ENCODE data around the gene GALT.

GALT gene

GRCh38 chr9:34620061-34620994, 26.1 kb upstream of the GALT start, which contains the start of gene DCTN3:
Gene DCTN3, minus strand, starts transcription at chr9:34620495. Its CDS starts 31 bp downstream, at chr9:34620464.
- Histone ChIP-seq H3K27ac (ENCODE audit: low read depth, low read length) (no peak within 1 kb of the TSS), H3K4me1 (ENCODE audit: control insufficient read depth, low read length) (peaks cover 14% of the 10 kb centered on the region), H3K36me3 (ENCODE audit: control insufficient read depth, low read length) (peaks cover 13% of the 10 kb centered on the region; the same call in 1 of the 2 replicates), H3K27me3 (ENCODE audit: control insufficient read depth, low read length) (peaks cover 21% of the 10 kb centered on the region), H3K9me2 (replicated peaks; ENCODE audit: control insufficient read depth, low read length) (no peaks in the 10 kb centered on the region), H3K9me3 (ENCODE audit: control insufficient read depth, insufficient read depth, low read length) (no peaks in the 10 kb centered on the region; the same call in 1 of the 2 replicates), H3F3A (ENCODE audit: control insufficient read depth, insufficient read depth) (no peaks in the 10 kb centered on the region), H3K79me2 (ENCODE audit: control insufficient read depth, low read length) (peaks cover 8% of the 10 kb centered on the region), H3K4me3 (ENCODE audit: low read length) (peak within 1 kb of the TSS; percentile 85), H3K4me2 (ENCODE audit: low read length) (peak within 1 kb of the TSS; percentile 81), H4K20me1 (ENCODE audit: control insufficient read depth, insufficient read depth, low read depth, low read length) (no peaks in the 10 kb centered on the region)
- TF ChIP-seq CTCF (IDR thresholded peaks at IDR 0.05; ENCODE audit: low read depth, low read length, poor library complexity, severe bottlenecking) (no peak), EZH2phosphoT487 (IDR thresholded peaks at IDR 0.05; ENCODE audit: borderline replicate concordance, low read length) (no peak)

- TF ChIP-seq CTCF (IDR thresholded peaks at IDR 0.05; ENCODE audit: low read depth, low read length, poor library complexity, severe bottlenecking) (no peak), EZH2phosphoT487 (IDR thresholded peaks at IDR 0.05; ENCODE audit: borderline replicate concordance, low read length) (no peak)
- no peaks in the 10 kb centered on the region for H3K36me3 ChIP-seq (ENCODE audit: control insufficient read depth, low read length)
- H3K79me2 ChIP-seq (ENCODE audit: control insufficient read depth, low read length), result peaks cover 8% of the 10 kb centered on the region
- H3K4me3 ChIP-seq (ENCODE audit: low read length), result no peak overlapping the region
- H3K27ac ChIP-seq (ENCODE audit: low read depth, low read length), result no peak overlapping the region
- no peak overlapping the region for H3K4me2 ChIP-seq (ENCODE audit: low read length)
- H3K9me2 ChIP-seq (replicated peaks; ENCODE audit: control insufficient read depth, low read length), result no peaks in the 10 kb centered on the region
- H3K9me3 ChIP-seq (ENCODE audit: control insufficient read depth, insufficient read depth, low read length), result no peaks in the 10 kb centered on the region; the same call in 1 of the 2 replicates
- H3K27me3 ChIP-seq (ENCODE audit: control insufficient read depth, low read length), result peaks cover 48% of the 10 kb centered on the region
- no peaks in the 10 kb centered on the region for H3F3A ChIP-seq (ENCODE audit: control insufficient read depth, insufficient read depth)
- H4K20me1 ChIP-seq (ENCODE audit: control insufficient read depth, insufficient read depth, low read depth, low read length), result no peaks in the 10 kb centered on the region
- peaks cover 21% of the 10 kb centered on the region for H3K4me1 ChIP-seq (ENCODE audit: control insufficient read depth, low read length)
Measured at GRCh38 chr9:34623374-34624235, 22.9 kb upstream of the GALT start.

- Histone ChIP-seq H4K20me1 (ENCODE audit: control insufficient read depth, insufficient read depth, low read depth, low read length) (no peaks in the 10 kb centered on the region), H3K79me2 (ENCODE audit: control insufficient read depth, low read length) (peaks cover 4% of the 10 kb centered on the region), H3K4me2 (ENCODE audit: low read length) (no peak overlapping the region), H3K4me3 (ENCODE audit: low read length) (no peak overlapping the region), H3F3A (ENCODE audit: control insufficient read depth, insufficient read depth) (no peaks in the 10 kb centered on the region), H3K36me3 (ENCODE audit: control insufficient read depth, low read length) (no peaks in the 10 kb centered on the region), H3K27ac (ENCODE audit: low read depth, low read length) (no peak overlapping the region), H3K9me3 (ENCODE audit: control insufficient read depth, insufficient read depth, low read length) (no peaks in the 10 kb centered on the region; the same call in 1 of the 2 replicates), H3K4me1 (ENCODE audit: control insufficient read depth, low read length) (peaks cover 22% of the 10 kb centered on the region), H3K27me3 (ENCODE audit: control insufficient read depth, low read length) (peaks cover 58% of the 10 kb centered on the region), H3K9me2 (replicated peaks; ENCODE audit: control insufficient read depth, low read length) (no peaks in the 10 kb centered on the region)
- TF ChIP-seq EZH2phosphoT487 (IDR thresholded peaks at IDR 0.05; ENCODE audit: borderline replicate concordance, low read length) (no peak), CTCF (IDR thresholded peaks at IDR 0.05; ENCODE audit: low read depth, low read length, poor library complexity, severe bottlenecking) (no peak)
Measured at GRCh38 chr9:34624475-34625185, 21.8 kb upstream of the GALT start.

Measured in DOHH2 (cell line).